GM13976 (cell line): ENCODE measurements around the gene RTP4.
A peak's percentile ranks its signal among the peaks of the same experiment; 100 is the strongest.

Source experiments
- DNase-seq: peaks from one replicate; pipeline ENCODE4 v3.0.0; 2012; ENCODE audit warnings: low spot score
- in situ Hi-C: fragments of 300-500 bp; cut with MboI; formaldehyde crosslinking; loops from one replicate; pipeline ENCODE4 v1.12.0; 2022; ENCODE audit warnings: low sequenced_read_pairs, mixed read lengths, inconsistent platforms; ENCODE audit not compliant: unreplicated experiment
- TF ChIP-seq, protein P1 (sequence below): IDR thresholded peaks from 2 replicates; pipeline ENCODE4 v1.5.1; 2012; ENCODE audit warnings: borderline replicate concordance, mild to moderate bottlenecking; ENCODE audit not compliant: insufficient read depth; ENCODE audit errors: extremely low read depth, missing control alignments, control extremely low read depth

RTP4 gene

DNA sequence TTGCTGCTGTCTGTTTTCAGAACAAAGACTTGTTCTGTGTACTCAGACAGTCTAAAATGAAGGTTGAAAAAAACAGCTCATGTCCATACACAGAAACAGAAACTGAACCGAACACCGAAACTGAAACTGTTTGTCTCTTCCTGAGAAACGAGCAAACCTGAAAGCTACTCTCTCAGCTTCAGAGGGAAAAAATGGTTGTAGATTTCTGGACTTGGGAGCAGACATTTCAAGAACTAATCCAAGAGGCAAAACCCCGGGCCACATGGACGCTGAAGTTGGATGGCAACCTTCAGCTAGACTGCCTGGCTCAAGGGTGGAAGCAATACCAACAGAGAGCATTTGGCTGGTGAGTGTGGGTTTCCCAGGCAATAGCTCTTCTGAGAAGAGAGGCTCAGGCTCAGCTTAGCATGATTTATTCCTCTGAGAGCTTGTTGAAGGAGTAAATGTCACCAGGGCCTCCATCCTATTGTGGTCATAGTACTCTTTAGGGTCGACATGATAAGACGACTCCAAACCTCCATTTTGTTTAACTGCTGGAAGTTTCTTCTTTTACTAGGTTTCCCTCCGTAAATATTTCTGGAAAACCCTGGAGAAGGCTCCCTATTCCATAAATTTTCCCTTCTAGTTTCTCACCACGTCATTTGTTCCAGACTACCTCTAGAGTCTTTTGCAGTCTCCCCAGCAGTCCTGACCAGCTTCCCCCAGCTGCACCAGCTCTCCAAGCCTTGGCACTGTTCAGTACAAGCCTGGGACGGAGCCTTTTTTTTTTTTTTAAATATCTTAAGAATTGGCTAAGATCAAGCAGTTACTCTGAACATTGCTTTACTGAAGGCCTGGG is at the start of gene RTP4:
Gene RTP4, plus strand, starts transcription at position 135 of the 838 bp plus-strand sequence. Its CDS starts 57 bp downstream, at position 192.
- DNase-seq, result peak; percentile 74
- TF ChIP-seq, protein P1, sequence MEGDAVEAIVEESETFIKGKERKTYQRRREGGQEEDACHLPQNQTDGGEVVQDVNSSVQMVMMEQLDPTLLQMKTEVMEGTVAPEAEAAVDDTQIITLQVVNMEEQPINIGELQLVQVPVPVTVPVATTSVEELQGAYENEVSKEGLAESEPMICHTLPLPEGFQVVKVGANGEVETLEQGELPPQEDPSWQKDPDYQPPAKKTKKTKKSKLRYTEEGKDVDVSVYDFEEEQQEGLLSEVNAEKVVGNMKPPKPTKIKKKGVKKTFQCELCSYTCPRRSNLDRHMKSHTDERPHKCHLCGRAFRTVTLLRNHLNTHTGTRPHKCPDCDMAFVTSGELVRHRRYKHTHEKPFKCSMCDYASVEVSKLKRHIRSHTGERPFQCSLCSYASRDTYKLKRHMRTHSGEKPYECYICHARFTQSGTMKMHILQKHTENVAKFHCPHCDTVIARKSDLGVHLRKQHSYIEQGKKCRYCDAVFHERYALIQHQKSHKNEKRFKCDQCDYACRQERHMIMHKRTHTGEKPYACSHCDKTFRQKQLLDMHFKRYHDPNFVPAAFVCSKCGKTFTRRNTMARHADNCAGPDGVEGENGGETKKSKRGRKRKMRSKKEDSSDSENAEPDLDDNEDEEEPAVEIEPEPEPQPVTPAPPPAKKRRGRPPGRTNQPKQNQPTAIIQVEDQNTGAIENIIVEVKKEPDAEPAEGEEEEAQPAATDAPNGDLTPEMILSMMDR, result no peak
- in situ Hi-C loops, result no loop called here

DNA sequence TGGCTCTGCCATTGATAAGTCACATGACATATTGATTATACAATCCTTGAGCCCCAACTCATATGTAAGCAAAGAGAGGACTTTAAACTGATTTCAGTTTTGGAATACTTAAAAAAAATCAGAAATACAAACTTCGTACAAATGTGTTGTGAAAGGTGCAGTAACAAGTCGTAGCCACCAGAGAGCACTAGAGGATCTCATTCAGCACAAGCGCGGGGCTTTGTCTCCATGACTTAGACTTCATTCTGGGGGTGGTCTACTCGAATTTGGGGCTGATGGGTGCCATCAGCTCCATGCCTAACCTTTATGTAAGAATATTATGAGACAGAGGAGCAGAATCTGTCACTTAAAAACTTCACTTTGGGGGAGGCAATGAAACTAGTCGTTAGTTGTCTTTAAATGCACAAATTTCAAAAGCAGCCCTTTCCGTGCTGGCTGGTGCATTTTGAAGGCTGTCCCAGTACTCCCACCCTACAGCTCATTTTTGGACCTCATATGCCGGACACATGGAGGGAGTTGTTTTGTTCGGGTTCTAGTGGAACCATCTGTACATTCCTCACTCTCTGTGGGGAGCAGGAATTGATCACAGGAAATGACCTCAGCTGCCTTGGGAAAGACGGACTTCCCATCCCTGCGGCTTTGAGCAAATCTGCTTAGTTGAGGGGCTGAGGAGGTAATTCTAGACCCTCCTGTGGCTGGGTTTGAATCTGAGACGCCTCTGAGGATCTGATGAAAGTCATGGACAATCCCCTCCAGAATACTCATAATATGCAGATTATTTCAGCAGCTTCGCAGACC is 49.2 kb upstream of the RTP4 start:
- peak; percentile 37 for DNase-seq
- TF ChIP-seq, protein P1, result peak; percentile 62
- in situ Hi-C loops, result loop anchor here (5.0 kb wide), 1 partner anchor 358 kb away; no protein-coding TSS in a partner anchor

- TF ChIP-seq, protein P1, result peak; percentile 65
- peak; percentile 57 for DNase-seq
- in situ Hi-C loops, result loop anchor here (5.0 kb wide), 1 partner anchor 358 kb away; no protein-coding TSS in a partner anchor
These were observed 48.4 kb upstream of the RTP4 start for GRCh38 chr3:187319699-187320302.

DNA sequence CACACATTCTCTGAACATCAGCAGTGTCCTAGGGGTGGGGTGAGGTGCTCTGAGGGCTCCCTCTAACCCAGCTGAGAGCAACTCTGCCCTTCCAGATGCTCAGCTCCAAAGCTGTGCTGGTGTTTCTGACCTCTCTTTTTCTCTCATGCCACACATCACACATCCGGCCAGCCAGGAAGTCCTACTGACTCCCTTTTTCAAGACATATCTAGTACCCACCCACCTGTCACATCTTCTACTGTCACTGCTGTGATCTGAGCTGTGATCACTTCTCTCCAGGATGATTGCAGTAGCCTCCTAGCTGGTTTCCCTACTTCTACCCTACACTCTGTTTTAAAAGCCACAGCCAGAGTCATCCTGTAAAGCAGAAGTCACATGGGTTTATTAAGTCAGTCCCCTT is 46.4 kb upstream of the RTP4 start:
- in situ Hi-C loops, result no loop called here
- no peak for DNase-seq
- TF ChIP-seq, protein P1, result no peak

GRCh38 chr3:187322291-187322690 is 45.9 kb upstream of the RTP4 start:
- in situ Hi-C loops, result no loop called here
- TF ChIP-seq, protein P1, result no peak
- no peak for DNase-seq

DNA sequence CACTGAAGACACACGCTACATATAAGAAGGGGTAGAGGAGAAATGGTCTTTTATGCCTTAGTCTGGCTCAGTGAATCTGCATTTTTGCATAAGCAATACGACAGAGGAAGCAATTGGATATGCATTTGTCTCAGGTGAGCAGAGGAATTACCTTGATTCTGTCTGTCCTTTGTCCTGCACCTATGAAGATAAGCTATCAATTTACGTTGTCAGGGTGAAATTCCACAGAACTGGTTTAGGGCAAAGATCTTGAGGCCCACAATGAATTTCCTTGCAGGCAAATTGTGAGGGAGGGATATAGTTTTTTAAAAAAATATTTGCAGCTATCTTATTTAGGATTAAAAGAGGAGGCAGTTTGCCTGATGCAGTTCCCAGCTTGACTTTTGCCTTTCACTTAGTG is 45.1 kb upstream of the RTP4 start:
- no peak for DNase-seq
- TF ChIP-seq, protein P1, result no peak
- in situ Hi-C loops, result no loop called here
